ENCODE measurements around the gene RPL41.

GRCh38 chr12:56098592-56098991, 17.8 kb upstream of the RPL41 start:
- TF ChIP-seq ZNF629 (tag by site-specific recombination; IDR thresholded peaks at IDR 0.05) (no peak), CTCF (tag by site-specific recombination; IDR thresholded peaks at IDR 0.05) (no peak), ZBTB10 (tag by site-specific recombination; IDR thresholded peaks at IDR 0.05) (no peak)

All from HEK293 (cell line).